Caki2 (cell line): ENCODE measurements around the gene ORAI3. TPM values are rescaled to one million over a fixed set of nuclear protein-coding genes. Genes with fewer than 3 reads are reported as not detected.

Experiments used
- DNase-seq: peaks from one replicate; pipeline ENCODE4 v3.0.0-alpha.2; 2015; ENCODE audit warnings: low read depth
- in situ Hi-C: cut with HindIII; loops from 2 replicates; pipeline ENCODE4 v1.10.0; 2016; ENCODE audit warnings: low sequenced_read_pairs, low pct_unique_long_range_greater_than_20kb, mixed read lengths
- total RNA-seq: library from RNA; depleted of rRNA; stranded (reverse); fragments of >200 nt; shearing (Covaris generic); gene quantifications from 2 replicates; pipeline ENCODE4 v1.2.3, GENCODE V29; 2014; ENCODE audit warnings: low replicate concordance; rRNA removed

The ORAI3 gene
- total RNA-seq = 82.7 and 96.5 TPM in 2 replicates

DNA sequence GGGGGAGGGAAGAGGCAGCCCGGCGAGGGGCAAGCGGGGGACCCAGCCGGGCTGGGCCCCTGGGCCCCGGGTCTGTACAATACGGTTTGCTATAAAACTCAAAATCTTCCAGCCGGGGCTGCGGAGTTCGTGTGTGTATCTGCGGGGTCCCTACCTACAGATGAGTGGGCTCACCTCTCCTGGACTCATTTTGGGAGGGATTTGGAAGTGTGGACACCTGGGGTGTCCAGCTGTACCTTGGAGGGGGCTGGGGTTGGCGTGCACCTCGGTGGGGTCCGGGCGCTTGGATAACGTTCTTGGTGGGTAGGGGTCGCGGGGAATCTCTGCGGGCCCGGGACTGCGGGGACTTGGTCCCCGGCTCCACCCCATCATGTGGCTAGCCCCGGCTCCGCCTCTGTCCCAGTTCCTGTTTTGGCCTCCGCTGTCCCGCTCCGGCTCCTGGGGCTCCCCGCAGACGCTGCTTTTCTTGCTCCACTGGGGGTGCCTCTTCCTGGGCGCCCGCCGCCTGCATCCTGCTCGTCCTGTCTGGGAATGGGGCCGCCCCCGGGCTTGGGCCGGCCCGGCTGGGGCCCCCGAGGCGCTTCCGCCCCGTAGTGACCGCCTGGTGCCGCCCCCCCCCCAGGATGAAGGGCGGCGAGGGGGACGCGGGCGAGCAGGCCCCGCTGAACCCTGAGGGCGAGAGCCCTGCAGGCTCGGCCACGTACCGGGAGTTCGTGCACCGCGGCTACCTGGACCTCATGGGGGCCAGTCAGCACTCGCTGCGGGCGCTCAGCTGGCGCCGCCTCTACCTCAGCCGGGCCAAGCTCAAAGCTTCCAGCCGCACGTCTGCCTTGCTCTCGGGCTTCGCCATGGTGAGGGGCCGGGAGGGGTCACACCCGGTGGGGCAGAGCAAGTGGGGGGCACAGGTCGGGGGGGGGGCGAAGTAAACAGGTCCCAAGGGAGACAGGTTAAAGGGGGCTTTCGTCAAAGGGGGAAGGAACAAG lies at the start of gene ORAI3:
Gene ORAI3, plus strand, starts transcription at position 402 of the 983 bp plus-strand sequence. Its CDS starts 222 bp downstream, at position 624.
- DNase-seq = peak; percentile 79
- in situ Hi-C loops = loop anchor here (25.0 kb wide), 1 partner anchor 187 kb away; the partner anchor contains the start of genes CFAP119 and RNF40

DNA sequence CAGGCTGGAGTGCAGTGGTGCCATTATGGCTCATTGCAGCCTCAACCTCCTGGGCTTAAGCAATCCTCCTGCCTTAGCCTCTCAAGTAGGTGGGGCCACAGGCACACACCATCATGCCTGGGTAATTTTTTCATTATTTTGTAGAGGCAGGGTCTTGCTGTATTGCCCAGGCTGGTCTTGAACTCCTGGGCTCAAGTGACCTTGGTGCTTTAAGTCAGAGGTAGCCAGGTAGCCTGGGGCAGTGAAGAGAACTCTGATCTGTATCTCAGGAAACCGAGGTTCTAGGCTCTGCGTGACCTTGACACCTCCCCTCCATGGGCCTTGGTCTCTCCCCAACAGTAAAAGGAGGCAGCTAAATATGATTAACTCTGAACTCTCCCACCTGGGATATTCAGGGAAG lies 49.1 kb upstream of the ORAI3 start:
- no peak for DNase-seq
- in situ Hi-C loops = no loop called here

DNA sequence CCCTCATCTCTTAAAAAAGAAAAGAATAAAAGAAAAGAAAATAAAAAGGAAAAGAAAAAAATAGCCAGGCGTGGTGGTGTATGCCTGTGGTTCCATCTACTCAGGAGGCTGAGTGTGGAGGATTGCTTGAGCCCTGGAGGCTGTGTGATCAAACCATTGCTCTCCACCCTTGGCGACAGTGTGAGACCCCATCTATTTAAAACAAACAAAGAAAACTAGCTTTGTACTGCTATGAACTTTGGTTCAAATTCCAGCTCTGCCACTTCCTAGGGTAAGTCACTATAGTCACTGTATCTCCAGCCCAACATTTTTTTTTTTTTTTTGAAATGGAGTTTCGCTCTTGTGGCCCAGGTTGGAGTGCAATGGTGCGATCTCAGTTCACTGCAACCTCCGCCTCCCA lies 48.3 kb upstream of the ORAI3 start:
- in situ Hi-C loops = no loop called here
- no peak for DNase-seq

DNA sequence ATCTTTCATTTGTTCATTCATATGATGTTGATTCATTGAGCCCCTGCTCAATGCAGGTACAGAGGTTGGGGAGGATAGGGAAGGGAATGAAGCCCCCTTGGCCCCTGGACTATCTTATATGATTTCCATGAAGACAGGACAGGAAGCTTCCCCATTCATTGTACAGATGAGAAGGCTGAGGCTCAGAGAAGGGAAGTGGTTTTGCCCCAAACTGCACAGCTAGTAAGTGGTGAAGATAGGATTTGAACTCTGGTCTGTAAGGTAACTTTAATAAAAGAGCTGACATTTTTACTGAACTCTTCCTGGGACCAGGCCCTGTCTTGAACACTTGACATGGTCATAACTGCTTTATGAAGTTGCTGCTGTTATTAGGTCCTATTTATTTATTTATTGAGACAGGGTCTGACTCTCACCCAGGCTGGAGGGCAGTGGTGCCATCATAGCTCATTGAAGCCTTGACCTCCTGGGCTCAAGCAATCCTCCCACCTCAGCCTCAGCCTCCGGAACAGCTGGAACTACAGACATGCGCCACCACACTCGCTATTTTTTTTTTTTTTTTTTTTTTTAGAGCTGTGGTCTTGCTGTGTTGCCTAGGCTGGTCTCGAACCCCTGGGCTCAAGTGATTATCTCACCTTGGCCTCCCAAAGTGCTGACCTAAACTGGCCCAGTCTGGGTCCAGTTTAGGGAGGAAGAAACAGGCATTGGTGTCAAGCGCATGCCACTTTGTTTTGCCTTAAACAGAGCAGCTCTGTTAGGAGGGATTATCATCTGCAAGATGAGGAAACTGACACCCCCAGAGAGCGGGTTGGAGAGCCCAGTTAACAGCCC lies 47.5 kb upstream of the ORAI3 start:
- in situ Hi-C loops = no loop called here
- peak; percentile 50 for DNase-seq

DNA sequence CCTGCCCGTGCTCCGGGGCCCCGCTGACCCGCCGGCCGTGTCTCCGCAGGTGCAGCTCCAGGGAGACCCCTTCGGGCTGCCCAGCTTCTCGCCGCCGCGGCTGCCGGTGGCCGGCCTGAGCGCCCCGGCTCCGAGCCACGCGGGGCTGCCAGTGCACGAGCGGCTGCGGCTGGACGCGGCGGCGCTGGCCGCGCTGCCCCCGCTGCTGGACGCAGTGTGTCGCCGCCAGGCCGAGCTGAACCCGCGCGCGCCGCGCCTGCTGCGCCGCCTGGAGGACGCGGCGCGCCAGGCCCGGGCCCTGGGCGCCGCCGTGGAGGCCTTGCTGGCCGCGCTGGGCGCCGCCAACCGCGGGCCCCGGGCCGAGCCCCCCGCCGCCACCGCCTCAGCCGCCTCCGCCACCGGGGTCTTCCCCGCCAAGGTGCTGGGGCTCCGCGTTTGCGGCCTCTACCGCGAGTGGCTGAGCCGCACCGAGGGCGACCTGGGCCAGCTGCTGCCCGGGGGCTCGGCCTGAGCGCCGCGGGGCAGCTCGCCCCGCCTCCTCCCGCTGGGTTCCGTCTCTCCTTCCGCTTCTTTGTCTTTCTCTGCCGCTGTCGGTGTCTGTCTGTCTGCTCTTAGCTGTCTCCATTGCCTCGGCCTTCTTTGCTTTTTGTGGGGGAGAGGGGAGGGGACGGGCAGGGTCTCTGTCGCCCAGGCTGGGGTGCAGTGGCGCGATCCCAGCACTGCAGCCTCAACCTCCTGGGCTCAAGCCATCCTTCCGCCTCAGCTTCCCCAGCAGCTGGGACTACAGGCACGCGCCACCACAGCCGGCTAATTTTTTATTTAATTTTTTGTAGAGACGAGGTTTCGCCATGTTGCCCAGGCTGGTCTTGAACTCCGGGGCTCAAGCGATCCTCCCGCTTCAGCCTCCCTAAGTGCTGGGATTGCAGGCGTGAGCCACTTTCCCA lies 46.6 kb upstream of the ORAI3 start:
- in situ Hi-C loops = no loop called here
- DNase-seq = peak; percentile 74

DNA sequence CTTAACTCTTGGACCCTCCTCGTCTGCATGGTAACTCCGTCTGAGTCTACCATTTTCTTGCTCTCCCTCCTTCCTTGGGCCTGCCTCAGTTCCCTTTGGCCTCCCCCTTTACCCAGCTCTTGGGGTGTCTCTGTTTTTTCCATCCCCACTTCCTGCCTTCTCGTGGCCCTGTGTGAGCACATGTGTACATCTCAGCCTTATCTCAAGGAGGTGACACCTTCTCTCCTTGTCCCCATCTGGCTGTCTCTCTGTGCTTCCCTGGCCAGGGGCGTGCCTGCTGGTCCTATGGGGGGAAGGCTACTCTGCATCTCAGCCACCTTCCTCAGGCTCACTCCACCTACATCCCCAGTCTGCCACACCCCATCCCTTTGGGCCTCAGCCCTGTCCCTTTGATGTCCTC lies 45.9 kb upstream of the ORAI3 start:
- in situ Hi-C loops = no loop called here
- no peak for DNase-seq

DNA sequence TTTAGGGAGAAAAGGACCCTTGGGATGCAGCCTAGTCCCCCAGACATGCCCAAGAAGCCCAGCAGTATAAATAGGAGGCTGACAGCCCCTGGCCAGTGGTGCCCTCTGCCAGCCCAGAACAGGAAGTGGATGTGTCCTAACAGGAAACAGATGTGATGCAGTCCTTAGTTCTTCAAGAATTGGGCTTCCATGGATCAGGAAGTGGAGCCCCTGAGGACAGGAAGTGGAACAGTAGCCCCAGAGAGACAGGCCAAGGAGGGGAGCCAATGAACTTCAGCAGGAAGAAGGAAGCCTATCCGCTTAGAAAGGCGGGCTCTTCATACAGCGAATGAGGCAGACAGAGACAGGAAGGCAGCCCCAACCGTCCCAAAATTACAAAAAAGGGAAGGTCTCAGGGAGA lies 45.3 kb upstream of the ORAI3 start:
- in situ Hi-C loops = no loop called here
- DNase-seq = no peak

DNA sequence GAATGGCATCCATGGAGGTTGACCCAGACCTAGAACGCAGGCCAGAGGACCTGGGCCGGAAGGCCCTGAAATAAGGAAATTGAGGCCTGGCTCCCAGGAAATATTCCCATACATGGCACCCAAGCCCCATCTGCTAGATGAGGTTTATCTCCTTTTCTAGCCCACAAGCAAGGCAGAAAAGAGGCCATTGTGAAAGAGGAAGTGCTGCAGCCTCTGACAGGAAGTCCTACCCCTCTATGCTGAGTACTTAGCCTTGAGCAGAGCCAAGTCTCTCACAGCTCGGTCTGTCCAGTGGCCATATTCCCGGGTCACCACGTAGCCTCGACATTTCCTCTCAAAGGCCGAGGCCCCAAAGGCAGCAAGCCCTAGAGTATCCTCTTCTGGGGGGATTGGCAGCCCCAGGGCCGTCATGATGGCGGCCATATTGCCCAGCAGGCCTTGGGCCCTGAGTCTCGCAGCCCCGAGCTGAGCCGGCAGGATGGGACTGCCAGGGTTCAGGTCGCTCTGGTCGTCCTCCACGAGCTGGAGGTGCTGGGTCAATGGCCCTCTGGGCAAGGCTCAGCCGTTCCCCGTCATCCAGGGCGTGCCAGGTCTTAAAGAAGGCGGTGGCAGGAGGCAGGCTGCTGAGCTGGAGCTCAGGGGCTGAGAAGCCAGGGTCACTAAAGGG lies 44.6 kb upstream of the ORAI3 start:
- in situ Hi-C loops = no loop called here
- DNase-seq = no peak

DNA sequence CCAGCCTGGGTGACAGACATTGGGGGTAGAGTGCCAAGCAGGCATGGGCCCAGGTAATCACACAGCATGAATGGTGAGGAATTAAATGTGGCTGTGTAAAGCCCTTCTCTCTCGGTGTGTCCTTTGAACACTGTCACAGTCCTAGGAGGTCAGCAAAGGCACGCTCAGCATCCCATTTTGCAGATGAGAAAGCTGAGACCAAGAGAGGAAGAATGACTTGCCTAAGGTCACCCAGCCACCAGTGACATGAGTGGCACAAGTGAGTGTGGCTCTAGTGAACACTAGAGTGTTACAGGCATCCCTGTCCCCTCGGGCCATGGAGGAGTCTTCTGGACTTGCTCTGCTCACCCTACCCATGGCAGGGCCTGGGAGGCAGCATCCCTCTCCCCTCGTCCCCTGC lies 41.8 kb upstream of the ORAI3 start:
- DNase-seq = no peak
- in situ Hi-C loops = no loop called here

DNA sequence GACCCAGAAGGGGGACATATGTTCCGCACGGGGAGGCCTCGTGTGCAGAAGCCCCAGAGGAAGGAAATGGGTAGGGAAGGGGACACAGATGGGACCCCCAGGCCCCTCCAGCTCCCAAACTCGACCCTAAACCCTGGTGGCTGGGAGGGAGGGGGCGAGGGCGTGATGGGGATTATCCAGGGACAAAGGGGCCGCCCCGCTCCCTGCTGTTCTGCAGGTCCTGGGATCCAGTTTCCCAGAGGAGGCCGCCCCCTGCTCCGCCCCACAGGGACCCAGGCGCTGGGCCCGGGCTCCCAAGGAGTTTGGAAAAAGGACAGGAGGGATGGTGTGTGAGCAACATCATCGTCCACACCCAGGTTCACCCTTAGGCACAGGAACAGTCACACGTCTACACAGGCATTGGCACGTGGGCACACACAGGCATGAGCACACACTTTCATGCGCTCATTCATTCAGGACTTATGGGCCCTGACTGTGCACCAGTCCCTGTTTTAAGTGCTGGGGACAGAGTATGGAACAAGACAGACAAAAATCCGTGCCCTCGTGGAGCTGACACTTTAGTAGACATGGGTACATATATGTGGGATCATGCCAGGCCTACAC lies 38.3 kb upstream of the ORAI3 start:
- in situ Hi-C loops = no loop called here
- no peak for DNase-seq

DNA sequence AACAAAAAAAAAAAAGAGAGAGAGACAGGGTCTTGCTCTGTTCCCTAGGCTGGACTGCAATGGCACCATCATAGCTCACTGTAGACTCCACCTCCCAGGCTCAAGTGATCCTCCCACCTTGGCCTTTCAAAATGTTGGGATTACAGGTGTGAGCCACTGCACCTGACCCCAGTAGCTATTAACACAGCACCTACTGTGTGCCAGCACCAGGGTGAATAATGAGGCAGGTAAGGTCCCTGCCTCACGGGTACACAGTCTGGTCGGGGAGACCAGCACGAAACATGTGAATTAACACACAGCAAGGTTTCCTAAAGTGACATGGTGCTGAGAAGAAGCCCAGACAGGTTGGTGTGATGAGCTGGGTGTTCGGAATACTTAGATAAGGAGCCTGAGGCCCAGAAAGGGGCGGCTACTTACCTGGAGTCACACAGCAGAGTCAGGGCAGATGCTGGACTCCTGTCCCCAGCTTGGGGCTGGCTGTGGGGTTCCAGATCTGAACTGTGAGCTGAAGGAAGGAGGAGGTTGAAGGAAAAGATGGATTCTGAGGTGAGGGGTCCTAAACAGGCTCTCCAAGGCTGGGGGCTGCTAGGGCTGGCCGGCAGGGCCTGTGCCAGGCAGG lies 36.0 kb upstream of the ORAI3 start:
- in situ Hi-C loops = no loop called here
- no peak for DNase-seq

DNA sequence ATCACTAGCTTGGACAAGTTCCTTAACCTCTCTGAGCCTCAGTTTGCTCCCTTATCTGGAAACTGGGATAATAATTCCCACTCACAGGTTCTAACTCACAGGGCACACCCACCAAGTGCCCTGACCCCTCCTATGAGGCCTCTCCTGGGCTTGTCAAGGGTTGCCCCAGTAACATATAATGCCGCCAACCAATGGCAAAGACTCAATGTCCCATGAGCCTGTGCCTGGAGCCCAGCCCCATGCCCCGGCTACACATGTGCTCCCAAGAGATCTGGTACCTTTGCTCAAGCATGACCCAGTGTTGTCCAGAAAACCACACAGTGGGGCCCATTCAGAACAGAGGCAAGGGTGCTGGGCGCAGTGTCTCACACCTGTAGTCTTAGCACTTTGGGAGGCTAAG lies 34.0 kb upstream of the ORAI3 start:
- in situ Hi-C loops = no loop called here
- no peak for DNase-seq

DNA sequence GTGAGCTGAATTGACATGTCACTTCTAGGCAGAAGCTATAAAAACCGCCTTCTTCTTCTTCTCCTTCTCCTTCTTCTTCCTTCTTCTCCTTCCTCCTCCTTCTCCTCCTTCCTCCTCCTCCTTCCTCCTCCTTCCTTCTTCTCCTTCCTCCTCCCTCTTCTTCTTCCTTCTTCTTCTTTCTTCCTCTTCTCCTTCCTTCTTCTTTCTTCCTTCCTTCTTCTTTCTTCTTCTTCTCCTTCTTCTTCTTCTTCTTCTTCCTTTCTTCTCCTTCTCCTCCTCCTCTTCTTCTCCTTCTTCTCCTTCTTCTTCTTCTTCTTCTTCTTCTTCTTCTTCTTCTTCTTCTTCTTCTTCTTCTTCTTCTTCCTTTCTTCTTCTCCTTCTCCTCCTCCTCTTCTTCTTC lies 30.3 kb upstream of the ORAI3 start:
- in situ Hi-C loops = no loop called here
- DNase-seq = no peak

DNA sequence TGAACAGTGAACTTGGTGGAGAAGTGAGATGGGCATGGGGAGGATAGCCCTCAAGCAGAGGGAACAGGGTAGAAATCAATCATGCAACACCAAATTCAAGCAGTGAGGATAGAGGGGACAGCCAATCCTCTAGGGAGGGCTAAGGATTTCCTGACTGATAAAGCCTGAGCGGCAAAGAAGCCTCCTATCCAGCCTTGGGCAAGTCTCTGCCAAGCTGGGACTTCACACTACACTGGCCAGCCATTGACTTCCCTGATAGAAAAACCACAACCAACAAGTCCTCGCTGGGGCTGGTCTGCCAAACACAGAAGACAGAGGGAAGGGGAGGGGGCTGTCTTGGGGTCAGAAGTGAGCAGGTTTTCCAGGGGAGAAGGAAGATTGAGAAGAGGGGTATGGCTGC lies 28.0 kb upstream of the ORAI3 start:
- DNase-seq = no peak
- in situ Hi-C loops = no loop called here

DNA sequence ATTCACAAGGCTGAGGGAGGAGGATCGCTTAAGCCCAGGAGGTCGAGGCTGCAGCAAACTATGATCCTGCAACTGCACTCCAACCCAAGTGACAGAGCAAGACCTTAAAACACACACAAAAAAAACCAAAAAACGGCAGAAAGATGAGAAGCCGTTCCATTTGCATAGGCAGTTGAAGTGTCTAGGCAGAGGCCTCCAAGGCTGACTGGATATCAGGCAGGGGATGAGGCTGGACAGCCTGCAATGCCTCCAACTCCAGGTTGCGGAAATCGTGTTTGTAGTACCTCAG lies 27.5 kb upstream of the ORAI3 start:
- DNase-seq = no peak
- in situ Hi-C loops = no loop called here

DNA sequence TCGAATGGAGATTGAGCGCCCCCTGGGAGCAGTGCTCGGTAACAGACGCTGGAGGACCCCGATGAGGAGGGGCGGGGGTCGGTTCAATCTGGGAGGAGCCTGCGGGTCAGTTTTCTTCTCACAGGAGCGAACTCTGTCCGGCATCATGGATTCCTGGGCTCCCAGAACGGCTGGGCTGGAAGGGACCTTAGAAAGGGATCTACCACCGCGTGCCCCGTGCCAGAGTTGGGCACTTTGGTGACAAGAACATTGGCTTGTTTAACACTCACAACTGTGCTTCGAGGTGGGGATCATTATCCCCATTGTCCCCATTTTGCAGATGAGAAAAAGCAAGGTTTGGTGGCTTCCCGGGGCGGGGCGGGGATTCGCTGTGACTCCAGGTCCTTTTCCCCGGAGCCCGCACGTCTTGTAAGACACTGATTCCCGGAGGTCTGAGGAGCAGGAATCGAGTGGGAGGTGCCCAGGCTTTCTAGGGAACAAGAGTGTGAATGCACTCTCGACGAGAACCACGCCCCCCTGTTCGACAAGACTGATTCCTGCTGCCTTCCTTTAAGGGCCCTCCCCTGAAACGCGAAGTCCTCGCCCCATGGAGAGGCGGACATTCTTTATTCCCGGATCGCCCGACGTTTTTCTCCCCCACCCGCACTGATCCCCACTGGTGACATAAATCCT lies 27.0 kb upstream of the ORAI3 start:
- peak; percentile 92 for DNase-seq
- in situ Hi-C loops = no loop called here
